ENCODE data around the gene AKT1S1. TPM values are rescaled to one million over a fixed set of nuclear protein-coding genes. Genes with fewer than 3 reads are reported as not detected.
A peak's percentile ranks its signal among the peaks of the same experiment; 100 is the strongest.

The AKT1S1 gene
- total RNA-seq, 1 experiment from 2014 or later, result 81.5 TPM

DNA sequence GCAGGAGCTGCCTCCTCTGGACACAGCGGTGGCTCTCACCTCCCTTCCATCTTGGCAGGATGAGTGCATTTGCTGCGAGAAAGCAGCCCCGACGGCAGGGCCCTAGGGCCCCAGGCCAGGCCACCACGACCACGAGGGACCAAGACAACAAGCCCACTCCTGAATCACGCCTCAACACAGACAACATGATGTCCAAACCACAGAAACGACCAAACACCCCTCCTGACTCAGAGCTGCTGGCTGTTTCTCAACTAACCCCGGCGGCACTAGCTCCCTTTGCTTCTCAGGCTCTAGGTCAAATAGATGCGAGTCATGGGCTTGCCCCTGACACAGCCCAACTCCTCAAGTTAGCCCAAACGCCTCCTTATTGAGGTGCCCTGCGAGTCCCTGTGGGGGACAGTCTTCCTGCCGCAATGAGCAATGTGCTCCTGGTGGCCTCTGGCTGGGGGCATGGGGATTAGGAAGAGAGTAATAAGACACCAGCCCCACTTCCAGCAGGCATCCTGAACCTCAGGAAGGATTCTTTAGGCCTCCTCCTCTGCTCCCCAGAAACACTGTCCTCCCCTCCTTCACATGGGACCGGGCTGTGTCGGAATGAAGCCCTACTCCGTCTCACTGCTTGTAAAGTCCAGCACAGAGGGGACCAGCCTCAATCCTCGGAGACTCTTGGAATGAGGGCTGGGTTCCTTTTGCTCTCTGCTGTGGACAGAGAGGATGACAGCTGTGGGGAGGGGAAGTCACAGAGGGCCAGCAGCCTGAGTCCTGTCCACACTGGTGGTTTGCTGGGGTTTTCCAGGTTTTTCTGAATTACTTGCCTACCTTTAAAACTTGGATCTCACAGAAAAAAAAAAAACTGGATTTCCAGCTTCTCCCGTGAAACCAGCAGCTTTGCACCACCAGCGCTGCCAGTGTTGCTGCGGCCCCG, 45.0 kb upstream of the AKT1S1 start:
- CTCF ChIA-PET, result no interaction called here
- H3K27ac ChIP-seq (ENCODE audit: low read depth, low read length, poor library complexity, severe bottlenecking), result peak overlapping the region; percentile 94
- no peak overlapping the region for H3K4me3 ChIP-seq (ENCODE audit: low read depth, low read length, poor library complexity, severe bottlenecking)
- peaks cover 37% of the 10 kb centered on the region for H3K36me3 ChIP-seq (ENCODE audit: insufficient read depth, low read length, poor library complexity, severe bottlenecking)
- POLR2A ChIA-PET (ENCODE audit: low non-redundant PET), result interaction anchor here (0.6 kb wide), 1 partner anchor 14 kb away, joined by 4 read pairs; no protein-coding TSS in a partner anchor
- no TSS peak for BruUV-seq (replicated peaks)
- DNase-seq (ENCODE audit: low spot score), result no peak
- H3K27me3 ChIP-seq (replicated peaks; ENCODE audit: insufficient read depth, low read depth, low read length, poor library complexity), result no peaks in the 10 kb centered on the region
- TF ChIP-seq, protein P1, sequence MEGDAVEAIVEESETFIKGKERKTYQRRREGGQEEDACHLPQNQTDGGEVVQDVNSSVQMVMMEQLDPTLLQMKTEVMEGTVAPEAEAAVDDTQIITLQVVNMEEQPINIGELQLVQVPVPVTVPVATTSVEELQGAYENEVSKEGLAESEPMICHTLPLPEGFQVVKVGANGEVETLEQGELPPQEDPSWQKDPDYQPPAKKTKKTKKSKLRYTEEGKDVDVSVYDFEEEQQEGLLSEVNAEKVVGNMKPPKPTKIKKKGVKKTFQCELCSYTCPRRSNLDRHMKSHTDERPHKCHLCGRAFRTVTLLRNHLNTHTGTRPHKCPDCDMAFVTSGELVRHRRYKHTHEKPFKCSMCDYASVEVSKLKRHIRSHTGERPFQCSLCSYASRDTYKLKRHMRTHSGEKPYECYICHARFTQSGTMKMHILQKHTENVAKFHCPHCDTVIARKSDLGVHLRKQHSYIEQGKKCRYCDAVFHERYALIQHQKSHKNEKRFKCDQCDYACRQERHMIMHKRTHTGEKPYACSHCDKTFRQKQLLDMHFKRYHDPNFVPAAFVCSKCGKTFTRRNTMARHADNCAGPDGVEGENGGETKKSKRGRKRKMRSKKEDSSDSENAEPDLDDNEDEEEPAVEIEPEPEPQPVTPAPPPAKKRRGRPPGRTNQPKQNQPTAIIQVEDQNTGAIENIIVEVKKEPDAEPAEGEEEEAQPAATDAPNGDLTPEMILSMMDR (conservative IDR thresholded peaks at IDR 0.05; ENCODE audit: low read depth, low read length), result no peak
- no peak for TF ChIP-seq EZH2 (IDR thresholded peaks at IDR 0.05; ENCODE audit: borderline replicate concordance, low read depth, low read length, poor library complexity, severe bottlenecking)
- H3K4me1 ChIP-seq (ENCODE audit: insufficient read depth, low read length, poor library complexity, severe bottlenecking), result peaks cover 25% of the 10 kb centered on the region
- intact Hi-C loops (cut with micrococcal nuclease; ENCODE audit: unreplicated experiment), result loop anchor here (10.0 kb wide), 1 partner anchor 157 kb away; the partner anchor contains the start of genes AP2A1 and TSKS
- H3K9me3 ChIP-seq (ENCODE audit: low read depth, low read length, poor library complexity, severe bottlenecking), result no peaks in the 10 kb centered on the region

DNA sequence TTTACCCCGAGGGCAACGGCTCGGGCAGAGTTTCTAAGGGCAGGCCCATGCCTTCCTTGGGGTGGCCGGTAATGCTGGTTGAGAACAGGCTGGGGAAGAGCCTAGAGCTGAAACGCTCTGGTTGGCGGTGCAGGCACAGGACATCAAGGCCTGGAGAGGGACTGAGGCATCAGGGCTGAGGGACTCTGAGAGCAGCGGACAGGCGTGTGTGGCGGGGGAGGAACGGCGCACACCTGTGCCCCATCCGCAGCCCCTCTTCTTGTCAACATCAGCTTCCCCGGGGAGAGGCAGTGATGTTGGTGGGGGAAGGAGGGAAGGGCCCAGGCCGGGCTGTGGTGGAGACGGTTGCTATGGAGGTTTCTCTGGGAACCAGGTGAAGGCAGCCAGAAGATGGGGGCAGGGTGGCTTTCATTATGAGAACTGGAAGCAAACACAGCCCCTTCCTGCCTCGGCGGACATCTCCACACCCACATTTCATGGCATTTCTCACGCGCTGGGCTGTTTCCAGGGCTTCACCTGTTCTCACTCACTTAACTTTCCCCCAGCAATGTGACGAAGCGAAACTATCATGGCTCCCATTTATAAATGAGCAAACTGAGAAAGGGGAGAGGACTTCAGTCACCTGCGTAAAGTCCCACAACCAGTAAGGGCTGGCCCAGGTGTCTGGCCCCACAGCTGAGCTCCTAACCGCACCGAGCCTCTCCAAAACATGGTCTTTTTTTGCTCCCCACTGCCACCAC, 43.6 kb upstream of the AKT1S1 start:
- Histone ChIP-seq H3K36me3 (ENCODE audit: insufficient read depth, low read length, poor library complexity, severe bottlenecking) (peaks cover 31% of the 10 kb centered on the region), H3K27ac (ENCODE audit: low read depth, low read length, poor library complexity, severe bottlenecking) (no peak overlapping the region), H3K9me3 (ENCODE audit: low read depth, low read length, poor library complexity, severe bottlenecking) (no peaks in the 10 kb centered on the region), H3K27me3 (replicated peaks; ENCODE audit: insufficient read depth, low read depth, low read length, poor library complexity) (no peaks in the 10 kb centered on the region), H3K4me3 (ENCODE audit: low read depth, low read length, poor library complexity, severe bottlenecking) (no peak overlapping the region), H3K4me1 (ENCODE audit: insufficient read depth, low read length, poor library complexity, severe bottlenecking) (peaks cover 25% of the 10 kb centered on the region)
- TF ChIP-seq, protein P1 (conservative IDR thresholded peaks at IDR 0.05; ENCODE audit: low read depth, low read length), result no peak
- TF ChIP-seq EZH2 (IDR thresholded peaks at IDR 0.05; ENCODE audit: borderline replicate concordance, low read depth, low read length, poor library complexity, severe bottlenecking), result no peak
- intact Hi-C loops (cut with micrococcal nuclease; ENCODE audit: unreplicated experiment), result loop anchor here (10.0 kb wide), 1 partner anchor 156 kb away; the partner anchor contains the start of genes AP2A1 and TSKS
- no peak for DNase-seq (ENCODE audit: low spot score)
- ChIA-PET POLR2A (ENCODE audit: low non-redundant PET) (no interaction called here), CTCF (interaction anchor here (0.7 kb wide), 2 partner anchors 70 to 159 kb away, joined by 3 read pairs; partner anchors contain the start of gene PTOV1)
- BruUV-seq (replicated peaks), result no TSS peak

DNA sequence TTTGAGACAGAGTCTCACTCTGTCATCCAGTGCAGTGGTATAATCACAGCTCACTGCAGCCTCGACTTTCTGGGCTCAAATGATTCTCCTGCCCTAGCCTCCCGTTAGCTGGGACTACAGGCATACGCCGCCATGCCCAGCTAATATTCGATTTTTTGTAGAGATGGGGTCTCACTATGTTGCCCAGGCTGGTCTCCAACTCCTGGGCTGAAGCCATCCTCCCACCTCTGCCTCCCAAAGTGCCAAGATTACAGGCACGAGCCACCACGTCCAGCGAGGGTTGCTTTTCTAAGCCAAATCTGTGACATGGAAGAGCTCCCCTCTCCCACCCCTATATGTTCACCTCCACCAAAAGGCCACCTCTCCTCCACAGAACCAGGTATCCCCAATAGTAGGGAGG, 40.9 kb upstream of the AKT1S1 start:
- H3K9me3 ChIP-seq (ENCODE audit: low read depth, low read length, poor library complexity, severe bottlenecking), result no peaks in the 10 kb centered on the region
- H3K27me3 ChIP-seq (replicated peaks; ENCODE audit: insufficient read depth, low read depth, low read length, poor library complexity), result no peaks in the 10 kb centered on the region
- H3K4me3 ChIP-seq (ENCODE audit: low read depth, low read length, poor library complexity, severe bottlenecking), result no peak overlapping the region
- ChIA-PET CTCF (no interaction called here), POLR2A (ENCODE audit: low non-redundant PET) (interaction anchor here (0.6 kb wide), 1 partner anchor 12 kb away, joined by 6 read pairs; no protein-coding TSS in a partner anchor)
- TF ChIP-seq EZH2 (IDR thresholded peaks at IDR 0.05; ENCODE audit: borderline replicate concordance, low read depth, low read length, poor library complexity, severe bottlenecking), result no peak
- TF ChIP-seq, protein P1 (conservative IDR thresholded peaks at IDR 0.05; ENCODE audit: low read depth, low read length), result no peak
- no peak for DNase-seq (ENCODE audit: low spot score)
- BruUV-seq (replicated peaks), result no TSS peak
- H3K4me1 ChIP-seq (ENCODE audit: insufficient read depth, low read length, poor library complexity, severe bottlenecking), result peaks cover under 1% of the 10 kb centered on the region
- H3K36me3 ChIP-seq (ENCODE audit: insufficient read depth, low read length, poor library complexity, severe bottlenecking), result peaks cover 33% of the 10 kb centered on the region
- intact Hi-C loops (cut with micrococcal nuclease; ENCODE audit: unreplicated experiment), result no loop called here
- H3K27ac ChIP-seq (ENCODE audit: low read depth, low read length, poor library complexity, severe bottlenecking), result no peak overlapping the region
